ENCODE results near the gene NFYC.
A peak's percentile ranks its signal among the peaks of the same experiment; 100 is the strongest.

The NFYC gene

GRCh38 chr1:40803447-40803846, 111.9 kb downstream of the NFYC start:
- DNase-seq = no peak
- Mint-ChIP-seq H3K36me3 (ENCODE audit: low read depth) (no peaks in the 10 kb centered on the region), H3K4me1 (peaks cover 26% of the 10 kb centered on the region), H3K27ac (peak overlapping the region; percentile 35), H3K4me3 (no peak overlapping the region), H3K27me3 (no peaks in the 10 kb centered on the region), H3K9me3 (no peaks in the 10 kb centered on the region)
- ATAC-seq = no peak

GRCh38 chr1:40803902-40804301, 112.4 kb downstream of the NFYC start:
- no peak for DNase-seq
- no peaks in the 10 kb centered on the region for H3K27me3 Mint-ChIP-seq
- H3K9me3 Mint-ChIP-seq = no peaks in the 10 kb centered on the region
- no peaks in the 10 kb centered on the region for H3K36me3 Mint-ChIP-seq (ENCODE audit: low read depth)
- no peak overlapping the region for H3K4me3 Mint-ChIP-seq
- H3K4me1 Mint-ChIP-seq = peaks cover 29% of the 10 kb centered on the region
- no peak overlapping the region for H3K27ac Mint-ChIP-seq
- no peak for ATAC-seq

GRCh38 chr1:40806240-40806639, 114.7 kb downstream of the NFYC start:
- no peaks in the 10 kb centered on the region for H3K27me3 Mint-ChIP-seq
- no peaks in the 10 kb centered on the region for H3K9me3 Mint-ChIP-seq
- no peak for ATAC-seq
- no peaks in the 10 kb centered on the region for H3K36me3 Mint-ChIP-seq (ENCODE audit: low read depth)
- no peak overlapping the region for H3K4me3 Mint-ChIP-seq
- H3K4me1 Mint-ChIP-seq = peaks cover 37% of the 10 kb centered on the region
- no peak for DNase-seq
- no peak overlapping the region for H3K27ac Mint-ChIP-seq

GRCh38 chr1:40806731-40807695, 115.5 kb downstream of the NFYC start:
- no peak for DNase-seq
- Mint-ChIP-seq H3K27ac (no peak overlapping the region), H3K9me3 (no peaks in the 10 kb centered on the region), H3K4me3 (no peak overlapping the region), H3K27me3 (no peaks in the 10 kb centered on the region), H3K4me1 (peaks cover 29% of the 10 kb centered on the region), H3K36me3 (ENCODE audit: low read depth) (no peaks in the 10 kb centered on the region)
- no peak for ATAC-seq

GRCh38 chr1:40808002-40808401, 116.5 kb downstream of the NFYC start:
- peaks cover 22% of the 10 kb centered on the region for H3K4me1 Mint-ChIP-seq
- no peak overlapping the region for H3K27ac Mint-ChIP-seq
- no peak overlapping the region for H3K4me3 Mint-ChIP-seq
- no peak for DNase-seq
- no peaks in the 10 kb centered on the region for H3K9me3 Mint-ChIP-seq
- no peaks in the 10 kb centered on the region for H3K27me3 Mint-ChIP-seq
- H3K36me3 Mint-ChIP-seq (ENCODE audit: low read depth) = no peaks in the 10 kb centered on the region
- ATAC-seq = no peak

GRCh38 chr1:40808444-40808843, 116.9 kb downstream of the NFYC start:
- Mint-ChIP-seq H3K36me3 (ENCODE audit: low read depth) (no peaks in the 10 kb centered on the region), H3K9me3 (no peaks in the 10 kb centered on the region), H3K27me3 (no peaks in the 10 kb centered on the region), H3K27ac (no peak overlapping the region), H3K4me1 (peaks cover 20% of the 10 kb centered on the region), H3K4me3 (no peak overlapping the region)
- DNase-seq (no peak), ATAC-seq (no peak)

GRCh38 chr1:40808909-40809308, 117.4 kb downstream of the NFYC start:
- ATAC-seq (no peak), DNase-seq (no peak)
- no peaks in the 10 kb centered on the region for H3K9me3 Mint-ChIP-seq
- H3K4me3 Mint-ChIP-seq = no peak overlapping the region
- H3K36me3 Mint-ChIP-seq (ENCODE audit: low read depth) = no peaks in the 10 kb centered on the region
- H3K4me1 Mint-ChIP-seq = peaks cover 20% of the 10 kb centered on the region
- peak overlapping the region; percentile 54 for H3K27ac Mint-ChIP-seq
- no peaks in the 10 kb centered on the region for H3K27me3 Mint-ChIP-seq

GRCh38 chr1:40810927-40811326, 119.4 kb downstream of the NFYC start:
- ATAC-seq = no peak
- no peaks in the 10 kb centered on the region for H3K9me3 Mint-ChIP-seq
- no peak overlapping the region for H3K4me3 Mint-ChIP-seq
- peaks cover 20% of the 10 kb centered on the region for H3K4me1 Mint-ChIP-seq
- H3K27me3 Mint-ChIP-seq = no peaks in the 10 kb centered on the region
- H3K27ac Mint-ChIP-seq = no peak overlapping the region
- H3K36me3 Mint-ChIP-seq (ENCODE audit: low read depth) = no peaks in the 10 kb centered on the region
- no peak for DNase-seq

- Mint-ChIP-seq H3K9me3 (no peaks in the 10 kb centered on the region), H3K27me3 (peaks cover 3% of the 10 kb centered on the region), H3K36me3 (ENCODE audit: low read depth) (no peaks in the 10 kb centered on the region), H3K27ac (no peak overlapping the region), H3K4me3 (no peak overlapping the region), H3K4me1 (peaks cover 11% of the 10 kb centered on the region)
- no peak for DNase-seq
- no peak for ATAC-seq
Observed at GRCh38 chr1:40815420-40815819, 123.9 kb downstream of the NFYC start.

GRCh38 chr1:40817791-40818263, 126.3 kb downstream of the NFYC start:
- DNase-seq = no peak
- peak overlapping the region; percentile 60 for H3K4me3 Mint-ChIP-seq
- no peaks in the 10 kb centered on the region for H3K9me3 Mint-ChIP-seq
- peak; percentile 6 for ATAC-seq
- no peak overlapping the region for H3K27ac Mint-ChIP-seq
- H3K4me1 Mint-ChIP-seq = peaks cover 9% of the 10 kb centered on the region
- H3K27me3 Mint-ChIP-seq = peaks cover 3% of the 10 kb centered on the region
- no peaks in the 10 kb centered on the region for H3K36me3 Mint-ChIP-seq (ENCODE audit: low read depth)

- Mint-ChIP-seq H3K27me3 (peaks cover 3% of the 10 kb centered on the region), H3K4me3 (peak overlapping the region; percentile 60), H3K4me1 (peaks cover 9% of the 10 kb centered on the region), H3K9me3 (no peaks in the 10 kb centered on the region), H3K36me3 (ENCODE audit: low read depth) (no peaks in the 10 kb centered on the region), H3K27ac (no peak overlapping the region)
- ATAC-seq = peak; percentile 86
- peak; percentile 87 for DNase-seq
Observed at GRCh38 chr1:40818264-40818961, 126.9 kb downstream of the NFYC start.

GRCh38 chr1:40819101-40819500, 127.6 kb downstream of the NFYC start:
- Mint-ChIP-seq H3K9me3 (no peaks in the 10 kb centered on the region), H3K27me3 (peaks cover 3% of the 10 kb centered on the region), H3K4me1 (peaks cover 9% of the 10 kb centered on the region), H3K36me3 (ENCODE audit: low read depth) (no peaks in the 10 kb centered on the region), H3K4me3 (peak overlapping the region; percentile 60), H3K27ac (no peak overlapping the region)
- ATAC-seq = no peak
- DNase-seq = no peak

GRCh38 chr1:40820251-40820797, 128.8 kb downstream of the NFYC start:
- no peak overlapping the region for H3K4me3 Mint-ChIP-seq
- no peaks in the 10 kb centered on the region for H3K9me3 Mint-ChIP-seq
- no peaks in the 10 kb centered on the region for H3K36me3 Mint-ChIP-seq (ENCODE audit: low read depth)
- peaks cover 16% of the 10 kb centered on the region for H3K4me1 Mint-ChIP-seq
- ATAC-seq (no peak), DNase-seq (no peak)
- no peak overlapping the region for H3K27ac Mint-ChIP-seq
- H3K27me3 Mint-ChIP-seq = peaks cover 3% of the 10 kb centered on the region

Data from activated naive CD8-positive, alpha-beta T cell treated with anti-CD3 and anti-CD28 coated beads, Interleukin-2, amount 50 U/mL, for 24 hours (primary cell).